ENCODE data around the gene KLRC2.
"Not testable (repeated sequence)": the region's sequence is repeated elsewhere in the genome, so short reads cannot be mapped to it uniquely, and the experiment has no call there.

Gene KLRC2

GRCh38 chr12:10435816-10436215 is at the start of gene KLRC2:
KLRC2 (minus strand) TSS chr12:10436010; CDS start chr12:10435986, 24 bp downstream.
- not testable (repeated sequence) for DNase-seq (ENCODE audit: low read depth in 2 of 2)

GRCh38 chr12:10481901-10482300 is 46.1 kb upstream of the KLRC2 start:
- not testable (repeated sequence) for DNase-seq (ENCODE audit: low read depth in 2 of 2)

GRCh38 chr12:10472808-10473207 is 37.0 kb upstream of the KLRC2 start:
- not testable (repeated sequence) for DNase-seq (ENCODE audit: low read depth in 2 of 2)

- no peak for DNase-seq (ENCODE audit: low read depth in 2 of 2)
These were observed 33.9 kb upstream of the KLRC2 start for GRCh38 chr12:10469701-10470100.

- DNase-seq (ENCODE audit: low read depth in 2 of 2), result no peak
These were observed 30.5 kb upstream of the KLRC2 start for GRCh38 chr12:10466311-10466710.

- DNase-seq (ENCODE audit: low read depth in 2 of 2), result no peak
These were observed 21.9 kb upstream of the KLRC2 start for GRCh38 chr12:10457760-10458159.

GRCh38 chr12:10456856-10457255 is 21.0 kb upstream of the KLRC2 start:
- DNase-seq (ENCODE audit: low read depth in 2 of 2), result no peak

- no peak for DNase-seq (ENCODE audit: low read depth in 2 of 2)
These were observed 20.0 kb upstream of the KLRC2 start for GRCh38 chr12:10455766-10456165.

- no peak for DNase-seq (ENCODE audit: low read depth in 2 of 2)
These were observed 18.7 kb upstream of the KLRC2 start for GRCh38 chr12:10454531-10454930.

- DNase-seq (ENCODE audit: low read depth in 2 of 2), result no peak
These were observed 17.3 kb upstream of the KLRC2 start, which contains the start of gene KLRC1 for GRCh38 chr12:10453156-10453555. KLRC1 (minus strand) TSS chr12:10453377; CDS start chr12:10451156, 2,221 bp downstream.

GRCh38 chr12:10448236-10448635 is 12.4 kb upstream of the KLRC2 start:
- DNase-seq (ENCODE audit: low read depth in 2 of 2), result no peak

GRCh38 chr12:10446052-10446451 is 10.2 kb upstream of the KLRC2 start:
- DNase-seq (ENCODE audit: low read depth in 2 of 2), result not testable (repeated sequence)

- DNase-seq (ENCODE audit: low read depth in 2 of 2), result not testable (repeated sequence)
These were observed 5.3 kb upstream of the KLRC2 start for GRCh38 chr12:10441144-10441543.

- DNase-seq (ENCODE audit: low read depth in 2 of 2), result not testable (repeated sequence)
These were observed 3.9 kb upstream of the KLRC2 start for GRCh38 chr12:10439608-10440274.

GRCh38 chr12:10437601-10438000 is 1.8 kb upstream of the KLRC2 start:
- DNase-seq (ENCODE audit: low read depth in 2 of 2), result not testable (repeated sequence)

GRCh38 chr12:10430623-10431022 is 5.2 kb downstream of the KLRC2 start:
- not testable (repeated sequence) for DNase-seq (ENCODE audit: low read depth in 2 of 2)

- not testable (repeated sequence) for DNase-seq (ENCODE audit: low read depth in 2 of 2)
These were observed 9.9 kb downstream of the KLRC2 start for GRCh38 chr12:10425938-10426337.

GRCh38 chr12:10424260-10424899 is 11.4 kb downstream of the KLRC2 start:
- DNase-seq (ENCODE audit: low read depth in 2 of 2), result not testable (repeated sequence)

- not testable (repeated sequence) for DNase-seq (ENCODE audit: low read depth in 2 of 2)
These were observed 13.7 kb downstream of the KLRC2 start for GRCh38 chr12:10422159-10422558.

GRCh38 chr12:10420334-10420733 is 15.5 kb downstream of the KLRC2 start, which contains the start of gene KLRC3:
KLRC3 (minus strand) TSS chr12:10420595; CDS start chr12:10420550, 45 bp downstream.
- DNase-seq (ENCODE audit: low read depth in 2 of 2), result not testable (repeated sequence)

- DNase-seq (ENCODE audit: low read depth in 2 of 2), result no peak
These were observed 26.4 kb downstream of the KLRC2 start, which contains the start of gene KLRC4 for GRCh38 chr12:10409392-10409791. KLRC4 (minus strand) TSS chr12:10409757; CDS start chr12:10409575, 182 bp downstream.

- DNase-seq (ENCODE audit: low read depth in 2 of 2), result no peak
These were observed 27.0 kb downstream of the KLRC2 start for GRCh38 chr12:10408842-10409241.

GRCh38 chr12:10406725-10407124 is 29.1 kb downstream of the KLRC2 start:
- no peak for DNase-seq (ENCODE audit: low read depth in 2 of 2)

All from stimulated activated CD8-positive, alpha-beta memory T cell treated with anti-CD3 and anti-CD28 coated beads, Interleukin-15, amount 100 ng/mL, for 4 hours (primary cell).